ENCODE measurements around the gene ATP6V0A1.
A peak's percentile ranks its signal among the peaks of the same experiment; 100 is the strongest.

Gene ATP6V0A1

GRCh38 chr17:42519546-42520491 lies 61.1 kb downstream of the ATP6V0A1 start:
- DNase-seq (ENCODE audit: low read depth) = no peak
- no peak for TF ChIP-seq CTCF (IDR thresholded peaks at IDR 0.05; ENCODE audit: insufficient read depth, low read depth, low read length, missing control alignments)
- no peak overlapping the region for H3K4me3 ChIP-seq (ENCODE audit: low read depth, low read length)

- no peak overlapping the region for H3K4me3 ChIP-seq (ENCODE audit: low read depth, low read length)
- DNase-seq (ENCODE audit: low read depth) = no peak
- peak; percentile 24 for TF ChIP-seq CTCF (IDR thresholded peaks at IDR 0.05; ENCODE audit: insufficient read depth, low read depth, low read length, missing control alignments)
These were observed 61.9 kb downstream of the ATP6V0A1 start for GRCh38 chr17:42520540-42520951.

GRCh38 chr17:42521036-42521435 lies 62.4 kb downstream of the ATP6V0A1 start:
- TF ChIP-seq CTCF (IDR thresholded peaks at IDR 0.05; ENCODE audit: insufficient read depth, low read depth, low read length, missing control alignments) = no peak
- DNase-seq (ENCODE audit: low read depth) = no peak
- H3K4me3 ChIP-seq (ENCODE audit: low read depth, low read length) = no peak overlapping the region

GRCh38 chr17:42521666-42522262 lies 63.1 kb downstream of the ATP6V0A1 start:
- no peak overlapping the region for H3K4me3 ChIP-seq (ENCODE audit: low read depth, low read length)
- TF ChIP-seq CTCF (IDR thresholded peaks at IDR 0.05; ENCODE audit: insufficient read depth, low read depth, low read length, missing control alignments) = no peak
- DNase-seq (ENCODE audit: low read depth) = no peak

GRCh38 chr17:42522263-42522790 lies 63.6 kb downstream of the ATP6V0A1 start:
- no peak for DNase-seq (ENCODE audit: low read depth)
- H3K4me3 ChIP-seq (ENCODE audit: low read depth, low read length) = no peak overlapping the region
- no peak for TF ChIP-seq CTCF (IDR thresholded peaks at IDR 0.05; ENCODE audit: insufficient read depth, low read depth, low read length, missing control alignments)

- no peak for TF ChIP-seq CTCF (IDR thresholded peaks at IDR 0.05; ENCODE audit: insufficient read depth, low read depth, low read length, missing control alignments)
- H3K4me3 ChIP-seq (ENCODE audit: low read depth, low read length) = no peak overlapping the region
- no peak for DNase-seq (ENCODE audit: low read depth)
These were observed 64.2 kb downstream of the ATP6V0A1 start for GRCh38 chr17:42522798-42523278.

All from GM12865 (cell line).